Activated CD8-positive, alpha-beta T cell treated with anti-CD3 and anti-CD28 coated beads for 36 hours (primary cell): Measurements from ENCODE around the gene LMTK3. TPM values are rescaled to one million over a fixed set of nuclear protein-coding genes. Genes with fewer than 3 reads are reported as not detected.

ENCODE experiments used
- ATAC-seq: fragments of 200-7000 bp; cut with Tn5 transposase; one replicate; pipeline ENCODE4 v1.10.0; 2021; ENCODE audit warnings: mild to moderate bottlenecking, moderate library complexity
- CTCF ChIA-PET: fragments of 350-600 bp; sonication (Branson Sonifier 250); formaldehyde crosslinking; loops from one replicate; lab custom pipeline; 2021; ENCODE audit warnings: antibody characterized with exemption; lab: Charles Lee
- POLR2A ChIA-PET: fragments of 350-600 bp; sonication (Branson Sonifier 250); formaldehyde crosslinking; loops from one replicate; lab custom pipeline; 2021; ENCODE audit warnings: antibody characterized with exemption; lab: Charles Lee
- DNase-seq: peaks from one replicate; pipeline ENCODE4 v3.0.0-alpha.2; 2020
- H3K27ac Mint-ChIP-seq: one replicate; pipeline ENCODE4 v1.8.0; 2021; ENCODE audit warnings: mild to moderate bottlenecking, mixed read lengths
- H3K27me3 Mint-ChIP-seq: one replicate; pipeline ENCODE4 v1.8.0; 2021; ENCODE audit warnings: mixed read lengths
- H3K36me3 Mint-ChIP-seq: one replicate; pipeline ENCODE4 v1.8.0; 2021; ENCODE audit warnings: low read depth, mixed read lengths
- H3K4me1 Mint-ChIP-seq: one replicate; pipeline ENCODE4 v1.8.0; 2021; ENCODE audit warnings: low read depth, mixed read lengths
- H3K4me3 Mint-ChIP-seq: one replicate; pipeline ENCODE4 v1.8.0; 2021; ENCODE audit warnings: mild to moderate bottlenecking, moderate library complexity, mixed read lengths
- H3K9me3 Mint-ChIP-seq: one replicate; pipeline ENCODE4 v1.8.0; 2021; ENCODE audit warnings: mixed read lengths
- intact Hi-C: fragments of 100-400 bp; cut with micrococcal nuclease; formaldehyde crosslinking; loops from one replicate; pipeline ENCODE4 v1.10.0; 2022
- total RNA-seq, 2 experiments: library from RNA; stranded (reverse); gene quantifications; one replicate each; pipeline ENCODE4 v1.2.3, GENCODE V29; 2021
- TF ChIP-seq, protein P1 (sequence below): fragments of 200-600 bp; IDR thresholded peaks from one replicate; pipeline ENCODE4 v1.8.0; 2022; ENCODE audit warnings: antibody characterized with exemption, mild to moderate bottlenecking

Gene LMTK3
- total RNA-seq, 2 experiments from 2014 or later, result 3.4 to 4.0 TPM

DNA sequence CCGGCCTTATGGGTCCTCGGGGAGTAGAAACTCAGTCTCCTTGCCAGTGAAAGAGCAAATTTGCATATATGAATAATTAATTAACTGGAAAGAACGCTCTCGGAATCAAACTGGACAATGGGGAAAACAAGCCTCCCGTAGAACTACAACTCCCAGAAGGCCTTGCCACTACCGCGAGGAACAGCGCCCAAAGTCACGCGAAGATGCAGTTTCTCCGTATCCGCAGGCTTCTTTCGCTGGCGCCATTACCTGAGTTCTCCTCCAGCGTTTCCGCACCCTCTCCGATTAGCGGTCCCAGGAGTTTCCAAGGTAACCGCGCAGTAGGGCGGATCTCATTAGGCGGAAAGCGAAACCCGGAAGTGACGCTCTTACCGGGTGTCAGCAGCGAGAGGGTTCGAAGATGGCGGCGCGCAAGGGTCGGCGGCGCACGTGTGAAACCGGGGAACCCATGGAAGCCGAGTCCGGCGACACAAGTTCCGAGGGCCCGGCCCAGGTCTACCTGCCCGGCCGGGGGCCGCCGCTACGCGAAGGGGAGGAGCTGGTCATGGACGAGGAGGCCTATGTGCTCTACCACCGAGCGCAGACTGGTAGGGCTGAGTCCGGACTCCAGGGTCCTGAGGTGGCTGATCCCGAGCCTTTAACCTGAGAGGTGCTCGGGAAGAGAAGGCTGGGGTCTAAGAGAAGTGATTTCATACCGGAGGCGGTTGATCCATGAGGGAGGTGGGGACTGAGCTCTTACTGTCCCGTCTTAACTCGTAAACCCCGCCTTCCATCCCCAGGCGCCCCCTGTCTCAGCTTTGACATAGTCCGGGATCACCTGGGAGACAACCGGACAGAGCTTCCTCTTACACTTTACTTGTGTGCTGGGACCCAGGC is 65.8 kb downstream of the LMTK3 start, which contains the start of gene GRWD1:
Gene GRWD1 (plus strand): TSS at position 378 of the 876 bp plus-strand sequence. CDS start 23 bp downstream, at position 401.
- peak within 1 kb of the TSS; percentile 89 for H3K27ac Mint-ChIP-seq
- DNase-seq, result peak; percentile 98
- intact Hi-C loops, result no loop called here
- peak; percentile 95 for ATAC-seq
- H3K9me3 Mint-ChIP-seq, result no peaks in the 10 kb centered on the region
- peak within 1 kb of the TSS; percentile 79 for H3K4me3 Mint-ChIP-seq
- ChIA-PET CTCF (interaction anchor here (0.9 to 2.1 kb wide), 3 partner anchors 44 to 138 kb away, joined by 4 to 8 read pairs (median 6); partner anchors contain the start of gene KDELR1), POLR2A (interaction anchor here (0.6 to 3.7 kb wide), 9 partner anchors 10 to 281 kb away, joined by 3 to 17 read pairs (median 3); partner anchors contain the start of gene KCNJ14)
- TF ChIP-seq, protein P1, sequence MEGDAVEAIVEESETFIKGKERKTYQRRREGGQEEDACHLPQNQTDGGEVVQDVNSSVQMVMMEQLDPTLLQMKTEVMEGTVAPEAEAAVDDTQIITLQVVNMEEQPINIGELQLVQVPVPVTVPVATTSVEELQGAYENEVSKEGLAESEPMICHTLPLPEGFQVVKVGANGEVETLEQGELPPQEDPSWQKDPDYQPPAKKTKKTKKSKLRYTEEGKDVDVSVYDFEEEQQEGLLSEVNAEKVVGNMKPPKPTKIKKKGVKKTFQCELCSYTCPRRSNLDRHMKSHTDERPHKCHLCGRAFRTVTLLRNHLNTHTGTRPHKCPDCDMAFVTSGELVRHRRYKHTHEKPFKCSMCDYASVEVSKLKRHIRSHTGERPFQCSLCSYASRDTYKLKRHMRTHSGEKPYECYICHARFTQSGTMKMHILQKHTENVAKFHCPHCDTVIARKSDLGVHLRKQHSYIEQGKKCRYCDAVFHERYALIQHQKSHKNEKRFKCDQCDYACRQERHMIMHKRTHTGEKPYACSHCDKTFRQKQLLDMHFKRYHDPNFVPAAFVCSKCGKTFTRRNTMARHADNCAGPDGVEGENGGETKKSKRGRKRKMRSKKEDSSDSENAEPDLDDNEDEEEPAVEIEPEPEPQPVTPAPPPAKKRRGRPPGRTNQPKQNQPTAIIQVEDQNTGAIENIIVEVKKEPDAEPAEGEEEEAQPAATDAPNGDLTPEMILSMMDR, result no peak
- H3K36me3 Mint-ChIP-seq, result peaks cover 31% of the 10 kb centered on the region
- H3K4me1 Mint-ChIP-seq, result peaks cover 32% of the 10 kb centered on the region
- H3K27me3 Mint-ChIP-seq, result peaks cover 19% of the 10 kb centered on the region

DNA sequence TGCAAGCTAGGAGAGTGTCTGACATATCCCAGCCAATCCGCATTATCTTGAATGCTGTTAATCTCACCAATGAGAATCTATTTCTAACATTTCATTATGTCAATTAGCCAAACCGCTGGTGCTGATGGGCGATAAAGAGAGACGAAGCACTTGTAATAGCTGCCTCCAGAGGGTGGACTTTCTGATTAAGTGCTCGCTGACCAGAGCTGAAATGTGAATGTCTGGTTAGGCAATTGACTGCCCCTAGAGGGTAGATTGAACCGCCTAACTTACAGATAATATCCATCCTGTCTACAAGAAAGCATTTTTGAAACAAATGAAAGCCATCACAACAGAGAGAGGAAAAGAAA is 66.4 kb downstream of the LMTK3 start:
- Mint-ChIP-seq H3K27me3 (peaks cover 19% of the 10 kb centered on the region), H3K36me3 (peaks cover 31% of the 10 kb centered on the region), H3K4me3 (peak overlapping the region; percentile 79), H3K9me3 (no peaks in the 10 kb centered on the region), H3K4me1 (peaks cover 32% of the 10 kb centered on the region), H3K27ac (peak overlapping the region; percentile 89)
- TF ChIP-seq, protein P1, result peak; percentile 49
- ChIA-PET CTCF (interaction anchor here (1.9 to 2.1 kb wide), 2 partner anchors 54 to 139 kb away, joined by 4 to 8 read pairs; partner anchors contain the start of gene KDELR1), POLR2A (interaction anchor here (0.6 to 1.1 kb wide), 4 partner anchors 34 to 281 kb away, joined by 3 read pairs; a partner anchor contains a TSS)
- ATAC-seq (peak; percentile 29), DNase-seq (peak; percentile 38)
- intact Hi-C loops, result no loop called here

- peak overlapping the region; percentile 89 for H3K27ac Mint-ChIP-seq
- POLR2A ChIA-PET, result interaction anchor here (0.7 to 1.1 kb wide), 2 partner anchors 43 to 123 kb away, joined by 3 read pairs; a partner anchor contains a TSS
- peaks cover 31% of the 10 kb centered on the region for H3K36me3 Mint-ChIP-seq
- peaks cover 19% of the 10 kb centered on the region for H3K27me3 Mint-ChIP-seq
- ATAC-seq (no peak), DNase-seq (no peak)
- no peaks in the 10 kb centered on the region for H3K9me3 Mint-ChIP-seq
- peak overlapping the region; percentile 79 for H3K4me3 Mint-ChIP-seq
- CTCF ChIA-PET, result interaction anchor here (1.9 to 2.1 kb wide), 2 partner anchors 54 to 139 kb away, joined by 4 to 8 read pairs; partner anchors contain the start of gene KDELR1
- peaks cover 32% of the 10 kb centered on the region for H3K4me1 Mint-ChIP-seq
- intact Hi-C loops, result no loop called here
- TF ChIP-seq, protein P1, result no peak
Observed at GRCh38 chr19:48444936-48445200, 66.8 kb downstream of the LMTK3 start.

DNA sequence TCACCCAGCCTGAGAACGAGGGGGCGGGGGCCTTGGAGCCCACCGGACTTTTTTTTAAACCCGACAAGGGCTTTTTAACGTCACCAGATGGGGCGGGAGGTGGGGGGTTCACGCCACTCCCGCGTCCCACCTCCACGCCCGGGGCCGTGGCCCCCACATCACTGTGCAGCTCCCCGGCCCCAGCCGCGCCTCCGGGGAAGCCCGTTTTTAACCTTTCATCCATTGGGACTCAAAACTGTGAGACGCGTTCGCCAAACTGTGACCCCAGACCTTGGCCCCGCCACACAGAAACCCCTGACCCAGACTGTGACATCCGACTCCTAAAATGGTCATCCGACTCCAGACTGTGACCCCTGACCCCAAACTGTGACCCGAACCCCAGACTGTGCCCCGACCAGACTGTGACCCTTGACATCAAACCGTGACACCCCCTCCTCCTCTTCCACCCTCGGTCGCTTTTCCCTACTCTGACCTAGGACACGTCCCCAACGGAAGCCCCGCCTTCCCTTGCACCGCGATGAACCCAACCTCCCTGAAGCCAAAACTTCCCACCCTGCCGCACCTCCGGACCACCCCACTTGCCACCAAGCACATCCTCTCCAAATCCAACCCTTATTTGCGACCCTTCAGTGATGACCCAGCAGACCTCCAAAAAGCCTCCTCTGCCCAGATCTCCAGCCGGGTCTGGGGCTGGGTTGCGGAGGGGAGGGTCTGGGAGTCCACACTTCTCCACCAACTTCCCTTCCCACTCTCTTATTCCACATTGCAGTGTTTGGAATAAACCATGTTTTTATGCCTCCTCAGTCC is 67.3 kb downstream of the LMTK3 start:
- Mint-ChIP-seq H3K4me1 (peaks cover 32% of the 10 kb centered on the region), H3K9me3 (no peaks in the 10 kb centered on the region), H3K36me3 (peaks cover 27% of the 10 kb centered on the region), H3K27ac (peak overlapping the region; percentile 5), H3K4me3 (peak overlapping the region; percentile 79), H3K27me3 (peaks cover 19% of the 10 kb centered on the region)
- TF ChIP-seq, protein P1, result no peak
- POLR2A ChIA-PET, result interaction anchor here (0.7 to 1.1 kb wide), 3 partner anchors 16 to 123 kb away, joined by 3 read pairs; a partner anchor contains a TSS
- ATAC-seq (no peak), DNase-seq (peak; percentile 7)
- intact Hi-C loops, result no loop called here
- CTCF ChIA-PET, result interaction anchor here (1.2 to 2.1 kb wide), 3 partner anchors 53 to 140 kb away, joined by 3 to 8 read pairs (median 4); partner anchors contain the start of gene KDELR1
